GM19455 (cell line): Measurements from ENCODE around the gene IFNLR1.

Experiments used
- ATAC-seq: cut with Tn5 transposase; IDR thresholded peaks from one replicate; pipeline ENCODE4 v1.9.1; 2021; ENCODE audit not compliant: unreplicated experiment

IFNLR1 gene

DNA sequence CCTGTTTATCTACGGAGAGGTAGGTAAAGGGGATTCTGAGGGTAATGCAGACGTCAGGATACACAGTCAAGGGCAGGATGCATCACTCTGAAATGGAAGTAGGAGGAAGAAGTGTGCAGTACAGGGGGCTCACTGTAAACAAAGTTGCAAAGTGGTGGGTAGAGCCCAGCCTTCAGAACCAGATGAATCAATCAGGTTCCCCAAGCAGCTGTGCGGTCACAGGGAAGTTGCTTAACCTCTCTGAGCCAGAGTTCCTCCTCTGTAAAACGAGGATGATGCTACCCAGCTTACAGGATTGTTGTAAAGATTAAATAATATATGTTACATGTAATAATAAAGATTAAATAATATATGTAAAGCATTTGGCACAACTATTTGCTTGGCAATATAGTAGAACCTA, 61.6 kb downstream of the IFNLR1 start:
- ATAC-seq = no peak

DNA sequence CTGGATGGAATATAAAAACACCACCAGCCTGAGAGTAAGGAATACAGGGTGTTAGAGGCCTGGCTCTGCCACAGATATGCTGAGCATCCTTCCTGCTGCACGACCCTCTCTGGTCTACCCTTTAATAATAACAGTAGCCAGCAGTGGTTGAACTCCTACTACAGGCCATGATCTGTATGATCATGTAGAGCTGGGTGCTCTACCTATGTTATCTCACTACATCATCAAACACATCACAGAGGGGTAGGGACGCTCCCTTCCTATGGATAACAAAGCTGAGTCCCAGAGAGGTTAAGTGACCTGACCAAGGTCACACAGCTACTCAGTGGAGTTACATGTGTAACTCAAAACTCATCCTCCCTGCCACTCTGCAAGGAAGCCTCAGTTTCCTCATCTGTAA, 62.1 kb downstream of the IFNLR1 start:
- ATAC-seq = no peak

DNA sequence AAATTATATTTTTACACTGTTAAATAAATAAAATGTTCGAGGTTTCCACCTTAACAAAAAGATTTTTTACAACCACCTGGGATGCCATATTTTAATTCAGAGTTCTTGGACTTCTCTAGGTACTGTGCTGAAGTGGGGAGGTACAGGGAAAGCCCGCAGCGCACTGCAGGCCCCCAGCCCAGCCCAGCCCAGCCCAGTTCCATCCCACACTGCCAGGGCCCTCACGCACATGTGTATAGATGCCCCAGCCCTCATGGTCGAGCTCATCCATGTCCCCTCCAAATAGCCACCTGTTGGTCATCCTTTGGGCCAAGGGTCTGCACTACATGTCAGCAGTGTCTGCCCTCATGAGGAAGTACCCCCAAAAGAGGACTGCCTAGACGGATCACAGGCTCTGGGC, 63.5 kb downstream of the IFNLR1 start:
- ATAC-seq = no peak

DNA sequence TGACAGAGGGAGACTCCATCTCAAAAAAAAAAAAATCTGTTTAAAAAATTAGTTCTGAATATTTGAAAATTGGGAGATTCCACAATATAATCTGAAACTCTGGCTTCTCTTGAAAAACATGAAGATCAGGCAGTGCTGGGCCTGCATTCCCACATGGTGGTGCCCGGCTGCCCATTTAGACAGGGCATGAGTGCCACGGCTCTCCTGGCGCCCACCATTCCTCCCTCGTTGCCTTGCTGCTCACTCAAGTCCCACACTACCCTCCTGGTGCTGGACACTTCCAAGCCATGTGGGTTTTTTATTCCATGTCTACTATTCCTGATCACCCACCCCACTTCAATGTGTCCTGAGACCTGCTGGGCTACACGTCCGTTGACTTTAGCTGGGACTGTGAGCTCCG, 64.3 kb downstream of the IFNLR1 start:
- no peak for ATAC-seq

DNA sequence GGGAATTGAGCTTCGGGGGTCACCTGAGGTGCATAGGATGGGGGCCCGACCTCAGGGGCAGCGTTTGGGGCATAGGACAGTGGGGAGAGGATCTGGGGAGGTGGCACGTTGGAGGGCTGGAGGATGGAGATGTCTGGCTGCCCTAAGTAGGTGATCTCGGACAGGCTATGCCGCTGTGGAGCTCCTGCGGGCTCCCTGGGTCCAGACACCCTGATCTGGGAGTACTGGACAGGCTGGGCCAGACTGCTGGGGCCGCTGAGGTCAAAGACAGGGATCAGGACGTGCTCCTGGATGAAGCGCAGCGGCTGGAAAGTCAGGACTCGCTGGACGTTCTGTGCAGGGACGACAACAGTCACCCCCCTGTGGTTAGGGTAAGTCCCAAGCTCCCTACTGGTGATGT, 65.7 kb downstream of the IFNLR1 start:
- no peak for ATAC-seq

DNA sequence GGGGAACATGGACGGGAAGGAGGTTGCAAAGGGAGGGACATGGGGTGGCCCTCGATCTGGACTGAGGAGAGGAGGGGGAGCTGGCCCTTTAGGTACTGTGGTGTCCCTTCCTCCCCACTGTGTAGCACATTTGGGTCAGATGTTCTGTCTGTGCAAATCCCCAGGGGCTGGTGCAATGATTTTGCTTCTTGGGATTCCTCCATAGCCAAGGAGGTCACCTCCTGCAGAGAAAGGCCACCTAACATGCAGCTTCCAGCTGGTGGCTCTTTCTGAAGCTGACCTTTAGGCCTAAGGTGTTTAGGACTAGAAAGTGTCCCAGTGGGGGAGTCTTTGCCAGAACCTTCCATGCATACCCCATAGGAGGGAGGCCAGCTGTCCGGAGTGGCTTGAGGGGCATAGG, 66.1 kb downstream of the IFNLR1 start:
- no peak for ATAC-seq

DNA sequence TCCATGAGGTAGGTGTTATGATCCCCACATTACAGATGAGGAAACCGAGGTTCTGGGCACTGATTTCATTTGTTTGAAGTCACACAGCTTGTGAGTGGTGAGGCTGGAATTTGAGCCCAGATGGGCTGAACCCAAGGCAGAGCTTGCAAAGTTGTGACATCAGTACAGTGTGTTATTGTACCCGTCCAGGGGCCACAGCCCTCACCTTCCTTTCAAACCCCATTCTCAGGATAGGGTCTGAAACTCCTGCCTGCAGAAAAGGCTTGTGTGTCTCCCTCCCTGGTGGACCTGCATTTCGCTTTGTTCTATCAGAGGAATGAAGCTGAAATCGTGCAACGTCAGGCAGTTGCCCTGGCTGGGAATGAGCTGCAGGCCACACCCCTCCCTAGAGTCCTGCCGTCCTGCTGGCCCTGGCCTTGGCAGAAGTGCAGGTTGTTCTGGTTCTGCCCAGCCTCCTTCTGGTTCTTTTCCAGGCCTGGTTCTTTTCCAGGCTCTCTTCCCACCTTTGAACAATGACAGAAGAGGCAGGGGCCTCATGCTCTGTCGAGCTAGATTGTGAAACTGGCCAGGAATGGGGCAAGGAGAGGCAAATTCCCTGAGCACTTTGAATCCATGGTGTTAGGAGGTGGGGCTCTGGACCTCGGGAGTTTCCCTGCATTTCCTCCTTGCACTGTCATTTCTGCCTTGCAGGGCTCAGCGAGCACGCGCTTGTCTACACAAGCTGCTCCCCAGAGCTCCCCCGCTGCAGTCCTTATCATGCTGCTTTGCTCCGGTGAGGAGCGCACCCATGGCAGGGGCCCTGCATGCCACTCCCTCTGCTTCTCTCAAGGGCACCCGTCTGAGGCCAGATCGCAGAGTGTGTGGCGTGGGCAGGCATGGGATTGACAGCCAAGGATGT, 67.0 kb downstream of the IFNLR1 start:
- no peak for ATAC-seq

DNA sequence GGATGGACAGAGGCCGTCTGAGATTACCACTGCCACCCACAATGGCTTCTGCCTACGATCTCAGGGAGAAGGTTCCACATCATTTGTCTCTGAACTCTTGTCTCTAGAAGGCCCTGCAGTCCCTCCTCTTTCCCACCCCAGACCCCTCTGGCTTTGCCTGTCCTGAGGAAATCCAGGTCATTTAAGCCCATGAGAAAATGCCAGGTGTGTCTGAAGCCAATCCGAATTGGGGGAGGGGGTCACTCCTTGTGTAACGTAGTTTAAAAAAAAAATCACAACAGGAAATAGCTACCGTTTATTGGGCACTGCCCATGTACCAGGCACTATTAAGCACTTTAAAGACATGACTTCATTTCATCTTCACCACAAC, 67.6 kb downstream of the IFNLR1 start:
- no peak for ATAC-seq

DNA sequence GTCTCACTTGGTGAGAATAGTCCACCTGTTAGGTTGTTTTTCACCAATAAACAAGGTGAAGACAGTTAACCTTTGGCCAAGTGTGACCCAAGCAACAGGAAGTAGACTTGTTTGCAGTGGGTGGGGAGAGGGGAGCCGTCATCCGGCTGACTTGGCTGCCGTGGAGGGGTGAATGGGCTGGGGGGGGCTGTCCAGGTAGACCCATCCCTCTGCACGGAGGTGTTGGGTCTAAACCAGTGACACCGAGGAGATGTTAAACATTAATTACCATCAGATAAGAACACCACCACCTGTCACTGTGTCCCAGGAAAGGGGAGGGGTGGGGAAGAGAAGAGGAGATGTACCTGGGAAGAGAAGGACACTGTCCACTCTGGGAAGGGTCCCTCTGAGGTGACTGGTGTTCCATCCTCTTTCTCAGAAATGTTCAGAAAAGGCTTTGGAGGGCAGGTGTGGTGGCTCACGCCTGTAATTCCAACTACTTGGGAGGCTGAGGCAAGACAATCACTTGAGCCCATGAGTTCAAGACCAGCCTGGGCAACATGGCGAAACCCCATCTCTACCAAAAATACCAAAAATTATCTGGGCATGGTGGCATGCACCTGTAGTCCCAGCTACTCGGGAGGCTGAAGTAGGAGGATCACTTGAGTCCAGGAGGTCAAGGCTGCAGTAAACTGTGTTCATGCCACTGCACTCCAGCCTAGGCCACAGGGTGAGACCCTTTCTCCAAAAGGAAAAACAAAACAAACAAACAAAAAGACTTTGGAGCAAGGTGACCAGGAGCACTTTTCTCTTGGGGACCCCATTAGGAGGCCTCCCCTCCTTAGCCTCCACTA, 68.5 kb downstream of the IFNLR1 start:
- ATAC-seq = no peak

DNA sequence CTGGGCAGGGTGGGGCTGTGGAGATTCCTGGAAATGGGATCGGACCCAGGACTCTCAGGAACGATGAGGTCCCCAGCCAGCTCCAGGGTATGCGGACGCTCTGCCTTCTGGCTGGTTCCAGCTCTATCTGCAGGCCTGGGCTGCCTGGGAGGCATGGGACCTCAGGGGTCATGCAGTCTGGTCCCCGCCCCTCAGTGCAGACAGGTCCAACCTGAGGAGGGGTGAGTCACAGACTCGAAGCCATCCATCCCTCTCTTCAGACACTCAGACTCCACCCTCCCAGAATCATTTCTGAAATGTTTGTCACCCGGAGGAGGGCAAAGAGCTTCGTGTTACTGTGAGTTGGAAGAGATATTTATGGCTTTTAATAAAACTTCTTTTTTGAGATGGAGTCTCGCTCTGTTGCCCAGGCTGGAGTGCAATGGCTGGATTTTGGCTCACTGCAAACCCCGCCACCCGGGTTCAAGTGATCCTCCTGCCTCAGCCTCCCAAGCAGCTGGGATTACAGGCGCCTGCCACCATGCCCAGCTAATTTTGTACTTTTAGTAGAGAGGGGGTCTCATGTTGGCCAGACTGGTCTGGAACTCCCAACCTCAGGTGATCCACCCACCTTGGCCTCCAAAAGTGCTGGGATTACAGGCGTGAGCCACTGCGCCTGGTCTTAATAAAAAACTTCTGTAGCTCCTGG, 69.2 kb downstream of the IFNLR1 start:
- ATAC-seq = no peak

DNA sequence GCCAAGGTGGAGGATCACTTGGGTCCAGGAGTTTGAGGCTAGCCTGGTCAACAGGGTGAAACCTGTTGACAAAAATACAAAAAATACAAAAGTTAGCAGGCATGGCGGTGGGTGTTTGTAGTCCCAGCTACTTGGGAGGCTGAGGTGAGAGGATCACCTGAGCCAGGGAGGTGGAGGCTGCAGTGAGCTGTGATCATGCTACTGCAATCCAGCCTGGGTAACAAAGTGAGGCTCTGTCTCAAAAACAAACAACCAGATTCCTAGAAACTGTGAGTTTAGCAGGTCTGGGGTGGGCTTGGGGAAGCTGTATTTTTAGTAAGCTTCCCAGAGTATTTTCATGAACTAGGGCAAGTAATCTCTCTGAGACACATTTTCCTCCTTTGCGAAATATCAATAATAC, 70.0 kb downstream of the IFNLR1 start:
- ATAC-seq = no peak

DNA sequence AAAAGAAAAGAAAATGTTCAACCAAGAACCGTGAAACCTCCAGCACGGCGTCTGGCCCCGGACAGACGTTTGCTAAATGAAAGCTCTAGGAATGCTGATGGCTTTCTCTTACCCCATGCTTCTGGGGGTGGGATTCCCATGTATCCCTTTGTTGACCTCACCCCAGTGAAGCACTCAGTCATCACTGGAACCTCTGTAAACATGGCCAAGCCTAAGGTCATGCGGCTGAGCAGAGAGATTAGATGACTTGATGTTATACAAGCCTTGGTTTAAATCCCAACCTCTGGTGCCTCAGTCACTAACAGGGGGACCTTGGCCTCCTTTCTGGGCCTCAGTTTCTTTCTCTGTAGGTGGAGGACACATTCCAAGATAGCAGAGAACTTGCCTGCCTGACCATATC, 72.3 kb downstream of the IFNLR1 start:
- ATAC-seq = no peak

DNA sequence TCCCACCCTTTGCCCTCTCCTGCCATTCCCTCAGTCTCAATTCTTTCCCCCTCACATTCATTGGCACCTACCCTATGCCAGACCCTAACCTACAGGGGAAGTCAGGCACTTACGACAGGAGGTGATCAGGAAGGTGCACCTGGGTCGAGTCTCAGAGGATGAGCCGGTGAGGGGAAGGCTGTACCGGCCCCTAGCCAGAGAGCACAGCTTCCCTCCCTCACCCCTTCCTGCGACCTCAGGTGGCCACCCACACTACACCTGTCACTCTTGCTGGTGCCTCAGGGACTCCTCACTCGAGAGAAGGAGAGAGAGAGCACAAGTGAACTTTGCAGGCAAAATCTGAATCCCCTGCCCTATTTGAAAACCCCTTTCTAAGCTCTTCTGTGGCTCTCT, 73.5 kb downstream of the IFNLR1 start:
- no peak for ATAC-seq

DNA sequence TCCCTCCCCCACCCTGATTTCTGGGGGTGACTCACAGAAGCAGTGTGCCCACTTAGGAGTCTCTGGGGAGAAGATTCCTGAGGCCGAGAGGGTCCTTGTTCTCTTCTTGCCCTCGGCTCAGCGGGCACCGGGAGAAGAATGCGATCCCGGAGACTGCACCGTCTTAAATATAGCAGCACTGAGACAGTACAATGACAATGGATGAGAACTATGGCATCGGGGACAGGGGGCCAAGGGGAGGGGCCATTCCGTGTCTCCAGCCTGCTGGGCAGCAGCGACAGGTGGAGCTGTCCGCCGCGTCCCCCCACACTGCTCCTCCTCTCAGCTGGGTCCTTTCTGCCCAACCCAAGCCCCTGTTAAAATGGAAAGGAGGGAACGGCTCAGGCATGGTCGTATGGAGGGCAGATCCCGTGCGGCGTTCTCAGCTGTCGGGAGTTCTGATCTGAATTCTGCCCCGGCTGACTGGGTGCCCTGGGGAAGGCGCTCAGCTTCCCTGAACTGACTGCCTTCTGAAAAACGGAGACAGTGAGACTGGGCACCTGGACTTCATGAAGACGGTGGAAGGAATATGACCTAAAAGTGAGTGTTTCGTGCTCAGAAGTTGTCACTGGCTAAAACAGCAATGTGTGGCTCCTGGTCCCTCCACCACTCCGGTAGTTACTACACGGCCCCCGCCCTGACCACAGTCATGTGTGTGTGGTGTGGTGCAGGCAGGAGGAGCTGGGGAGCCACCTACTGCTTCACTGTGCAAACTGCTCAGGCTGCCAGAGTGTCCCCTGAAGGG, 74.9 kb downstream of the IFNLR1 start, which contains the start of gene MYOM3:
TSS of gene MYOM3 (minus strand) at position 140 of the 784 bp plus-strand sequence. CDS start 3,499 bp downstream, outside the sequence.
- no peak for ATAC-seq

DNA sequence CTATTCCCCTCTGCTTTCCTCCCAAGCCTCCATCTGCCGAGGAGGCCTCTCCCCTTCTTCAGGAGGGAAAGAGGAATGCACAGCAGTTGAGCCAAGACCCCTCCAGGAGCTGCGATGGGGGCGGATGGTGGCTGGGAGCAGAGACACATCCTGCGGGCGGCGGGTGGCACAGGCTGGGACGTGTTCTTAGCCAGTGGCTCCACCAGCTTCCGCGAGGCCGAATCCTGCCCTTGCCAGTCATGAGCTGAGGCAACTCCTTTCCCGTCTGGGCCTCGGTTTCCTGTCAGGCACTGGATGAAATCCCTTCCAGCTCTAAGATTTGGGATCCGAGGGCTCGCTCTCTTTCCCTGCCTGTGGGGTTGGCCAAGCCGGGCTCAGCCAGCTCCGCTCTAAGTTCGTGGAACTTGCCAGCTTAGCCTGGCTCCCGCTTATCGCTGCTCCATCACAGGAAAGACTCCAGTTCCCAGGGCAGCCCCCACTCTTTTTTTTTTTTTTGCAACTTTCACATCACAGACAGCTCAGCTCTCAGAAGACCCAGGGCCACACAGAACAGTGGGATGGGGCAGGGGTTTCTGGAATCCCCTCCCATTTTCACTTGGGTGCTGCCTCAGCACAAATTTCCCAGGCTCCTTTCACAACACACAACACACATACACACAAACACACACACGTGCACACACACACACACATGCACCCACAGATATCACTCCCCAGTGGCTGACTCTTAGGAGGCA, 75.7 kb downstream of the IFNLR1 start:
- ATAC-seq = no peak

DNA sequence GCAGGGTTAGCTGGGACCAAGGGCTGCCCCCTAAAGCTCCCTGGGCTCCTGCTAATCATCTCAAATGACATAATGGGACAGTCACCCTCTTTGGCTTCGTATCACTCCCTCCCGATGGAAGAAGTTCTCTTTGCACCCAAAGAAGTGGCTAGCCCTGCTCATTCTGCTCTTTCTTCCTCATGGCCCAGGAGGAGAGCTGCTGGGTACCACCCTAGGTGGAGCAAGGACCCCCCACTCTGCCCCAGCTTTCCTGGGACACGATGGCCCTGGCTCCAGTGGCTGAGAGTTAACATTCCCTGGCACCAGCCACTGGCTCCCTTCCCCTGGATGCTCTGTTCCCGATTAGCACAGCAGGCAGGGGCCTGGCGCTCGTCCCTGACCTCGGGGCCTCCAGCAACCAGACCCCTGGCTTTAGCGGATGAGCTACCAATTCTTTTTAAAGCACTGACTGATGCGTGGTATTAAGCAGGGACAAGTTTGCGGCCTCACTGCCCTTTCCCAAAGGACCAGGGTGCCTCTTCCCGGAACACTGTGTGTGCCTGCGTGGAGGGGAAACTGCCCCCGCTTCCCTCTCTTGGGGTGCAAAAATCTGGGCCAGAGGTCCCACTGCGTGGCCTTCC, 76.3 kb downstream of the IFNLR1 start:
- ATAC-seq = no peak

DNA sequence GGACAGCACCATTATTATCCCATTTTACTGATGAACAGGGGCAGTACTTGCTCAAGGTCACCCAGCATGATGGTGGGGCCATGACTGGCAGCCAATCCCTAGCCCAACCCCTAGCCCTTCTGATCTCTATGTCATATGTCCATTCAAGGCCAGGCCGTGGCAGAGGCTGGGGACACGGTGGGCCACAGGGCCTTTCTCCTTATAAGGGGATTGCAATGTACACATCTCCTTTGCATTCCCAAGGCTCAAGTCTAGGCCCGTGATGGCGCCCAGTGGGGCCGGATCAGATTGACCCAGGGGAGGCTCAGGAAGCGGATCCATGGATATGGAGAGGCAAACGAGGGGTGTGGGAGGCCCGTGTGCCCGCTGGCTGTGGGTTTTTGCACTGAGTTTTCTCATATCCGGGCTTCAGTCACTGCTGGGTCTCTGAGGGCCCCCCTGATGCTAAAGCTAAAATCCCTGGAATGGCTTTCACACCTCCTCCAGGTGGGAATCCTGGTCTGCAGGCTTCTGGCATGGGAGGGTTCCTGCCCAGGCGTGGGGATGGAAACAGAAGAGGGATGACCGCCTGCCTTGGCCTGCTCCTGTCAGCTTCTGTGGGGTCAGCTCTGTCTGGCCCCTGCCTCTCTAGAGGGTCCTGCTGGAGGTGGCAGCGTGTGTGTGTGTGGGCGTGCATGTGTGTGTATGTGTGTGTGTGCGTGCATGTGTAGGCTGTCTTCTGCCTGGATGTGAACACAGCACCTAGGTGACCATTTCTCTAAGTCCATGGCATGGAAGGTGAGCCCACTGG, 77.2 kb downstream of the IFNLR1 start:
- ATAC-seq = no peak

DNA sequence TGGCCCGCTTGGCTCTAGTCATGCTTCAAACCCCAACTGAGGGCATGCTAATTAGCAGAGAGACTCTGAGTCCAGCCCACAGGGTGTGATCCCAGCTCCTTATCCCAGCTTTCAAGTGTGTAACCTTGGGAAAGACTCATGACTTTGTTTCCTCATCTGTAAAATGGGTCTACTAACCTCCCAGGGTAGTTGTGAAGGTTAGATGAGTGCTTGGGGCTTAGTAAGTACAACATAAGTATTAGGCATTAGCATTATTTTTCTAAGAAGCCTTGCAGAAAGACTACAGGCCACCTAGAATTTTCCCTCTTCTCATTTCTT, 78.0 kb downstream of the IFNLR1 start:
- no peak for ATAC-seq
